Activated CD8-positive, alpha-beta T cell treated with anti-CD3 and anti-CD28 coated beads for 36 hours (primary cell): ENCODE data around the gene STARD3. TPM values are rescaled to one million over a fixed set of nuclear protein-coding genes. Genes with fewer than 3 reads are reported as not detected.

Experiments
- ATAC-seq: fragments of 200-7000 bp; cut with Tn5 transposase; one replicate; pipeline ENCODE4 v1.10.0; 2021; ENCODE audit warnings: mild to moderate bottlenecking, moderate library complexity
- CTCF ChIA-PET: fragments of 350-600 bp; sonication (Branson Sonifier 250); formaldehyde crosslinking; loops from one replicate; lab custom pipeline; 2021; ENCODE audit warnings: antibody characterized with exemption; lab: Charles Lee
- POLR2A ChIA-PET: fragments of 350-600 bp; sonication (Branson Sonifier 250); formaldehyde crosslinking; loops from one replicate; lab custom pipeline; 2021; ENCODE audit warnings: antibody characterized with exemption; lab: Charles Lee
- DNase-seq: peaks from one replicate; pipeline ENCODE4 v3.0.0-alpha.2; 2020
- H3K27ac Mint-ChIP-seq: one replicate; pipeline ENCODE4 v1.8.0; 2021; ENCODE audit warnings: mild to moderate bottlenecking, mixed read lengths
- H3K27me3 Mint-ChIP-seq: one replicate; pipeline ENCODE4 v1.8.0; 2021; ENCODE audit warnings: mixed read lengths
- H3K36me3 Mint-ChIP-seq: one replicate; pipeline ENCODE4 v1.8.0; 2021; ENCODE audit warnings: low read depth, mixed read lengths
- H3K4me1 Mint-ChIP-seq: one replicate; pipeline ENCODE4 v1.8.0; 2021; ENCODE audit warnings: low read depth, mixed read lengths
- H3K4me3 Mint-ChIP-seq: one replicate; pipeline ENCODE4 v1.8.0; 2021; ENCODE audit warnings: mild to moderate bottlenecking, moderate library complexity, mixed read lengths
- H3K9me3 Mint-ChIP-seq: one replicate; pipeline ENCODE4 v1.8.0; 2021; ENCODE audit warnings: mixed read lengths
- CTCF ChIP-seq: fragments of 200-600 bp; IDR thresholded peaks from one replicate; pipeline ENCODE4 v1.8.0; 2022; ENCODE audit warnings: antibody characterized with exemption, mild to moderate bottlenecking
- intact Hi-C: fragments of 100-400 bp; cut with micrococcal nuclease; formaldehyde crosslinking; loops from one replicate; pipeline ENCODE4 v1.10.0; 2022
- total RNA-seq, 2 experiments: library from RNA; stranded (reverse); gene quantifications; one replicate each; pipeline ENCODE4 v1.2.3, GENCODE V29; 2021

The STARD3 gene
- total RNA-seq, 2 experiments from 2014 or later, result 48.7 to 50.3 TPM

GRCh38 chr17:39662551-39663339 lies 25.8 kb downstream of the STARD3 start:
- peaks cover 4% of the 10 kb centered on the region for H3K27me3 Mint-ChIP-seq
- ChIA-PET POLR2A (no interaction called here), CTCF (interaction anchor here (0.8 to 1.1 kb wide), 2 partner anchors 9 kb away, joined by 3 read pairs; no protein-coding TSS in a partner anchor)
- intact Hi-C loops, result no loop called here
- H3K27ac Mint-ChIP-seq, result no peak overlapping the region
- no peaks in the 10 kb centered on the region for H3K36me3 Mint-ChIP-seq
- no peak for TF ChIP-seq CTCF
- H3K9me3 Mint-ChIP-seq, result no peaks in the 10 kb centered on the region
- no peak for ATAC-seq
- H3K4me3 Mint-ChIP-seq, result no peak overlapping the region
- H3K4me1 Mint-ChIP-seq, result peaks cover 18% of the 10 kb centered on the region
- DNase-seq, result no peak

- POLR2A ChIA-PET, result no interaction called here
- Mint-ChIP-seq H3K36me3 (no peaks in the 10 kb centered on the region), H3K27me3 (peaks cover 4% of the 10 kb centered on the region), H3K4me3 (no peak overlapping the region), H3K4me1 (peaks cover 14% of the 10 kb centered on the region), H3K27ac (no peak overlapping the region), H3K9me3 (no peaks in the 10 kb centered on the region)
- no peak for TF ChIP-seq CTCF
- DNase-seq (no peak), ATAC-seq (no peak)
- intact Hi-C loops, result no loop called here
- CTCF ChIA-PET, result interaction anchor here (1.1 to 12.7 kb wide), 2 partner anchors 9 to 10 kb away, joined by 3 to 146 read pairs; no protein-coding TSS in a partner anchor
These were observed 26.4 kb downstream of the STARD3 start for GRCh38 chr17:39663340-39663687.

- no peak overlapping the region for H3K27ac Mint-ChIP-seq
- peaks cover 9% of the 10 kb centered on the region for H3K27me3 Mint-ChIP-seq
- H3K4me3 Mint-ChIP-seq, result no peak overlapping the region
- TF ChIP-seq CTCF, result no peak
- H3K36me3 Mint-ChIP-seq, result no peaks in the 10 kb centered on the region
- ChIA-PET CTCF (interaction anchor here (1.1 to 12.7 kb wide), 3 partner anchors 8 to 42 kb away, joined by 3 to 146 read pairs (median 132); no protein-coding TSS in a partner anchor), POLR2A (no interaction called here)
- DNase-seq, result no peak
- H3K4me1 Mint-ChIP-seq, result peaks cover 13% of the 10 kb centered on the region
- intact Hi-C loops, result no loop called here
- ATAC-seq, result no peak
- no peaks in the 10 kb centered on the region for H3K9me3 Mint-ChIP-seq
These were observed 27.0 kb downstream of the STARD3 start for GRCh38 chr17:39663688-39664580.

- Mint-ChIP-seq H3K4me1 (peaks cover 7% of the 10 kb centered on the region), H3K27me3 (peaks cover 13% of the 10 kb centered on the region), H3K27ac (no peak within 1 kb of the TSS), H3K9me3 (no peaks in the 10 kb centered on the region), H3K36me3 (no peaks in the 10 kb centered on the region), H3K4me3 (no peak within 1 kb of the TSS)
- ChIA-PET CTCF (interaction anchor here (2.1 to 12.7 kb wide), 3 partner anchors 11 to 43 kb away, joined by 7 to 146 read pairs (median 132); no protein-coding TSS in a partner anchor), POLR2A (interaction anchor here (1.8 to 2.1 kb wide), 2 partner anchors 12 to 15 kb away, joined by 5 to 7 read pairs; no protein-coding TSS in a partner anchor)
- ATAC-seq, result no peak
- no peak for DNase-seq
- TF ChIP-seq CTCF, result no peak
- intact Hi-C loops, result no loop called here
These were observed 27.9 kb downstream of the STARD3 start, which contains the start of gene TCAP for GRCh38 chr17:39664581-39665561. Gene TCAP (plus strand): TSS chr17:39665349. CDS start chr17:39665360, 11 bp downstream.
